Measurements from ENCODE around the gene PRSS12.

GRCh38 chr4:118338981-118339765 is 13.6 kb downstream of the PRSS12 start:
- TF ChIP-seq ZNF274 (IDR thresholded peaks at IDR 0.05; ENCODE audit: low read depth, low read length), result no peak
- no peak for TF ChIP-seq SUZ12 (IDR thresholded peaks at IDR 0.05; ENCODE audit: extremely low read depth, insufficient read depth, insufficient read length)
- no peak for TF ChIP-seq YY1 (IDR thresholded peaks at IDR 0.05; ENCODE audit: insufficient read depth, insufficient read length)
